Activated gamma-delta T cell treated with Interleukin-2 at 50 U/mL for 16 hours (primary cell): ENCODE results near the gene TRIML2.

ENCODE experiments used
- DNase-seq: peaks from one replicate; pipeline ENCODE4 v3.0.0-alpha.2; 2020

TRIML2 gene

GRCh38 chr4:188109157-188109755, at the start of gene TRIML2:
Gene TRIML2 (minus strand): TSS chr4:188109603. CDS start chr4:188105368, 4,235 bp downstream.
- DNase-seq: no peak

GRCh38 chr4:188158336-188158735, 48.9 kb upstream of the TRIML2 start:
- no peak for DNase-seq

- DNase-seq: no peak
Observed at GRCh38 chr4:188154668-188155405, 45.4 kb upstream of the TRIML2 start.

- DNase-seq: no peak
Observed at GRCh38 chr4:188147776-188148175, 38.4 kb upstream of the TRIML2 start.

- no peak for DNase-seq
Observed at GRCh38 chr4:188147176-188147575, 37.8 kb upstream of the TRIML2 start.

GRCh38 chr4:188146618-188147017, 37.2 kb upstream of the TRIML2 start:
- no peak for DNase-seq

GRCh38 chr4:188145601-188146000, 36.2 kb upstream of the TRIML2 start:
- DNase-seq: no peak

GRCh38 chr4:188143731-188144130, 34.3 kb upstream of the TRIML2 start:
- no peak for DNase-seq

- DNase-seq: no peak
Observed at GRCh38 chr4:188139671-188140070, 30.3 kb upstream of the TRIML2 start.

GRCh38 chr4:188139141-188139540, 29.7 kb upstream of the TRIML2 start, which contains the start of gene TRIML1:
Gene TRIML1 (plus strand): TSS chr4:188139441. CDS start chr4:188139559, 118 bp downstream.
- no peak for DNase-seq

- no peak for DNase-seq
Observed at GRCh38 chr4:188138227-188138626, 28.8 kb upstream of the TRIML2 start.

- no peak for DNase-seq
Observed at GRCh38 chr4:188132232-188132631, 22.8 kb upstream of the TRIML2 start.

- no peak for DNase-seq
Observed at GRCh38 chr4:188130355-188130754, 21.0 kb upstream of the TRIML2 start.

- no peak for DNase-seq
Observed at GRCh38 chr4:188127214-188127874, 17.9 kb upstream of the TRIML2 start.

GRCh38 chr4:188121530-188121929, 12.1 kb upstream of the TRIML2 start:
- no peak for DNase-seq

GRCh38 chr4:188117631-188118324, 8.4 kb upstream of the TRIML2 start:
- DNase-seq: no peak

- DNase-seq: no peak
Observed at GRCh38 chr4:188113156-188113555, 3.8 kb upstream of the TRIML2 start.

GRCh38 chr4:188111955-188112354, 2.6 kb upstream of the TRIML2 start:
- no peak for DNase-seq

GRCh38 chr4:188110741-188111471, 1.5 kb upstream of the TRIML2 start:
- no peak for DNase-seq

GRCh38 chr4:188110036-188110435, 633 bp upstream of the TRIML2 start:
- no peak for DNase-seq

GRCh38 chr4:188107931-188108843, 1.2 kb downstream of the TRIML2 start:
- DNase-seq: no peak

GRCh38 chr4:188106454-188106853, 2.9 kb downstream of the TRIML2 start:
- no peak for DNase-seq
